ENCODE data around the gene TLX2.

- TF ChIP-seq, protein P1, sequence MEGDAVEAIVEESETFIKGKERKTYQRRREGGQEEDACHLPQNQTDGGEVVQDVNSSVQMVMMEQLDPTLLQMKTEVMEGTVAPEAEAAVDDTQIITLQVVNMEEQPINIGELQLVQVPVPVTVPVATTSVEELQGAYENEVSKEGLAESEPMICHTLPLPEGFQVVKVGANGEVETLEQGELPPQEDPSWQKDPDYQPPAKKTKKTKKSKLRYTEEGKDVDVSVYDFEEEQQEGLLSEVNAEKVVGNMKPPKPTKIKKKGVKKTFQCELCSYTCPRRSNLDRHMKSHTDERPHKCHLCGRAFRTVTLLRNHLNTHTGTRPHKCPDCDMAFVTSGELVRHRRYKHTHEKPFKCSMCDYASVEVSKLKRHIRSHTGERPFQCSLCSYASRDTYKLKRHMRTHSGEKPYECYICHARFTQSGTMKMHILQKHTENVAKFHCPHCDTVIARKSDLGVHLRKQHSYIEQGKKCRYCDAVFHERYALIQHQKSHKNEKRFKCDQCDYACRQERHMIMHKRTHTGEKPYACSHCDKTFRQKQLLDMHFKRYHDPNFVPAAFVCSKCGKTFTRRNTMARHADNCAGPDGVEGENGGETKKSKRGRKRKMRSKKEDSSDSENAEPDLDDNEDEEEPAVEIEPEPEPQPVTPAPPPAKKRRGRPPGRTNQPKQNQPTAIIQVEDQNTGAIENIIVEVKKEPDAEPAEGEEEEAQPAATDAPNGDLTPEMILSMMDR (IDR thresholded peaks at IDR 0.05), result no peak
- no peak for TF ChIP-seq POLR2A (IDR thresholded peaks at IDR 0.05)
- no peak for TF ChIP-seq POLR2AphosphoS5 (IDR thresholded peaks at IDR 0.05)
- TF ChIP-seq EP300 (IDR thresholded peaks at IDR 0.05), result no peak
These were observed 41.3 kb upstream of the TLX2 start for GRCh38 chr2:74472945-74473258.
